HG03520 (cell line): ENCODE data around the gene XYLT1.
"Not testable (repeated sequence)": the region's sequence is repeated elsewhere in the genome, so short reads cannot be mapped to it uniquely, and the experiment has no call there.

ENCODE experiments used
- ATAC-seq: cut with Tn5 transposase; IDR thresholded peaks from one replicate; pipeline ENCODE4 v1.9.1; 2021; ENCODE audit warnings: mild to moderate bottlenecking, moderate library complexity; ENCODE audit not compliant: unreplicated experiment

The XYLT1 gene

DNA sequence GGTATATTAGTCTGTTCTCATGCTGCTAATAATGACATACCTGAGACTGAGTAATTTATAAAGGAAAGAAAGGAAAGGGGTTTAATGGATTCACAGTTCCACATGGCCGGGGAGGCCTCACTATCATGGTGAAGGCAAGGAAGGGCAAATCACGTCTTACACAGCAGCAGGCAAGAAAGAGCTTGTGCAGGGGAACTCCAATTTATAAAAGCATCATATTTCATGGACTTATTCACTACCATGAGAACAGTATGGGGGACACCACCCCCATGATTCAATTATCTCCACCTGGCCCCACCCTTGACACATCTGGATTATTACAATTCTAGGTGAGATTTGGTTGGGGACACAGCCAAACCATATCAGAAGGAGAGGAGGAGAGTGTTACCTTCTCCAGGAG is 17.7 kb upstream of the XYLT1 start:
- no peak for ATAC-seq

DNA sequence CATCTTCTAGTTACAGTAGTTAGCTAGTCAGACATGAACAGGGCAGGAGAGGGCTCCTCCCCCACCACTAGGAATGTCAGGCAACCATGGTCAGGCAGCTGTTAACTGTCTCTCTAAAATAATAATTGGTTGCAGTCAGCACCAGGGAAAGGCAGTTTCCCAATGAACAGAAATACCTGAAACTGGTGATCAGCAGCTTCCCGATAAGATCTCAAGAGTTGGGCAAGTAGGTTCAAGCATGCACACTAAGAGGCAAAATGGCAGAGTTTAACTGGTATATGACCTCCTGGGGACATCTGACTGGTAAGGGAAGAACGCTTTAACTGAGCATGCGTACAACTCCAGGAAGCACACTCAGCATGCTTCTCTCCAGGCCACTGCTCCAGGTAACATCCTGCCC is 12.6 kb upstream of the XYLT1 start:
- ATAC-seq: no peak

DNA sequence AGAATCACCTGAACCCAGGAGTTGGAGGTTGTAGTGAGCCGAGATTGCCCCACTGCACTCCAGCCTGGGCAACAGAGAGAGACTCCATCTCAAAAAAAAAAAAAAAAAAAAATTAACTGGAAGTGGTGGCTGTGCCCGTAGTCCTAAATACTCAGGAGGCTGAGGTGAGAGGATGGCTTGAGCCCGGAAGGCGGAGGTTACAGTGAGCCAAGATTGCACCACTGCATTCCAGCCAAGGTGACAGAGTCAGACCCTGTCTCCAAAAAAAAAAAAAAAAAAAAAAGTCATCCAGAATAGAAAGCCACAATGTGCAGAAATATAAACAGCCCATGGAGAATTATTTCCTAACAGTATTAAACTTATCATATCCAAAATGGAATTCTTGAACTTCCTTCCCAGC is 11.6 kb upstream of the XYLT1 start:
- ATAC-seq: not testable (repeated sequence)

DNA sequence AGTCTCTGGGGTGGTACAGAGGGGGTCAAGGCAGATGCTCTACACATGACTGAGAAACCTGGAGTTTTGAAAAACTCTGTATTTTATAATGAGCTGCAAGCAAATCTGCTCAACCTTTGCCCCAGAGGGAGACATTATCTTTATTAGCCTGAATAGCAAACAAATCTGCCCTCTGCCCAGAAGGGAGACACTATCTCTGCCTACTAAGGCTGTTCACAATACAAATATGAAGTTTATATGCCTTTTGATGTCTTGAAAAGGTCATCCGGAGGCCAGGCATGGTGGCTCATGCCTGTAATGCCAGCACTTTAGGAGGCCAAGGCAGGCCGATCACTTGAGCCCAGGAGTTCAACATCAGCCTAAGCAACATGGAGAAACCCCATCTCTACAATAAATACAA is 11.0 kb upstream of the XYLT1 start:
- ATAC-seq: no peak

DNA sequence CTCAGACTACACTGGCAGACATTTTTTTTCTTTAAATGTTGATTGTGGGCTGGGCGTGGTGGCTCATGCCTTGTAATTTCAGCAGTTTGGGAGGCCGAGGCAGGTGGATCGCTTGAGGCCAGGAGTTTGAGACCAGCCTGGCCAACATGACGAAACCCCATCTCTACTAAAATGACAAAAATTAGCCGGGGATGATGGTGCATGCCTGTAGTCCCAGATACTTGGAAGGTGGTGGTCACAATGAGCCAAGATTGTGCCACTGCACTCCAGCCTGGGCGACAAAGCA is 6.4 kb upstream of the XYLT1 start:
- ATAC-seq: not testable (repeated sequence)

DNA sequence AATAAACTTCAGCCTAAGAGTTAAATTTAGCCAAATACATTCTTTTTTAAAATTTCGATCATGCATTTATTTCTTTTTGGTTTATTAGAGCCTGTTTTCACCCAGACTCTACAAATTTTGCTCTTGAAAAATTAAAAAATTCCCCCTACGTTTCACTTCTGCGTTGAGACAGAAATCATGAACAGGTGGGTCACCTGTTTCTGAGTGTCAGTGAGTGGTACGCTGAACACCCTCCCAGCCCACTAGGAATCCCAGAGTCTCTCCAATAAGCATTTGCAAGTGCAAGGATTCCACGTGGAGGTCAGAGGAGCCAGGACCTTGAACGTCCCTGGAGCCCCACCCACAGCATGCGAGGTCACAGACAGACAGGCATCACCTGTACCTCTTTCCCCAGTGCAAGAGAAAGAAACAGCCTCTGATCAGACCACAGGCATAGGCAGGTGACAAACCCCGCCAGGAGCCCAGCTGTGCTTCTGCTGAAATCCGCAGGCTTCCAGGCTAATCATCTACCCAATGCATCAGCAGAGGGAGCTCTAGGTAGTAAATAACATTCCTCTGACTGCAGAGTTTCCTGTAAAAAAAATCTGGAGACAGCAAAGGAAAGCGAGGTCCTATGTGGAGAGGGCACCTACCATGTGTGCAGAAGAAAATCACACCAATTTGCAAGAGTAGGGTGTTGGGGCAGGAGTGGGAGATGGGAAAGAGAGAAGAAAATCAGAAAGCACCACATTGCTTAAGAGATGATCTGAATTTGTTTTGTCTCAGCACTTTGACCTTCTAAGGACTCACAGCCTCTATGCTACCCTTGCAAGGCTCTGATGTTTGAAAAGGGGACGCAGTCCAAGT is 5.9 kb upstream of the XYLT1 start:
- no peak for ATAC-seq

DNA sequence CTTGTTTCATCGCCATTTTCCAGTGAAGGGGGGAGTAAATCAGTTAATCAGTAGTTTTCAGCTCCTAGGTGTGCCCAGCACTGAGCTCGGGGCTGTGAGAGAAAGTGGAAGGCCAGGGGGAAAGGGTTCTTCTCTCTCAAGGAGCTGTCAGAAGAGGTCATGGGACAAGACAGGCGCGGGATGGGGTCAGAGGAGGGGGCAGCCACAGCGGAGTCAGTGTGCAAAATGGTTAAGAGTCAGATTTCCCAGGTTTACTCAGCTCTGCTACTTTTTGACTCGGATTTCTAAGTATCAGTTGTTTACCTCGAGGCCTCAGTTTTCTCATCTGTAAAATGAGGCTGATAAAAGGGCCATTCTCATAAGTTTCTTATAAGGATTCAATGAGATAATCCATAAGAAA is 4.3 kb upstream of the XYLT1 start:
- ATAC-seq: no peak

DNA sequence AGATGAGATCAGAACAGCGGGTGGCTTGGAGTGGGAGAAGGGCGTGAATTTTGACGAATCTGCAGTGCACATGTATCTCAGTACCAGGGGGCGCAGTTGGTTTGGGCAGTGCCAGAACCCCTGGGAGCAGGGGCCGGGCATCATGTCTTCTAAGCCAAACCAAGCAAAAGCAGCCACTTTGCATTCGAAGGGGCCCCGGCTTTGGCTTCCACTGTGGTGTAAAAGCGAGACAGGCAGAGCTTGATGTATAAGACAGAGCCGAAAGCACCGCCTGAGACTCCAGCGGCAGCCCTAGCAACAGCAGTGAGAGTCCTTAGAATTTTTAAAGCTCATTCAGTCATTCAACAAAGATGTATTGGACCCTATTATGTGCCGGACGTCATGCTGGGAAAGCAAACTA is 3.8 kb upstream of the XYLT1 start:
- no peak for ATAC-seq

DNA sequence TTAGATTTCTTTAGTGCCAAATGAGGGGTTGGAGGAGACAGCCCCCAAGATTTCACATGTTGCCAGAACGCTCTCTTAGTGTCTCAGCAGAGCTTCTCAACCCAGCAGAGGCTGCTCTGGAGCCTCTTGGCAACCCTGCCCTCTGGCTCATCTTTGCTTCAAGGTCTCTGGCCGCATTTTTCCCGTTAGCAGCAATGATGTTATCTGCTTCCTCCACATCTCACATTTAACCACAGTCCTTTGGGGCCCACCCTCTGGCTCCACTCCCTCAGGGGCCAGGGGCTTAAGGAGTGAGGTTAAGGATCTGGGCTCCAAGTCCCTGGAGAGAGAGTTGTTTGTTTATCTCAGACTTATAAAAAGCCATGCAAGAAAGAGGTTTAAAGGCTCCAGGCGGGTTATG is 3.3 kb upstream of the XYLT1 start:
- no peak for ATAC-seq

DNA sequence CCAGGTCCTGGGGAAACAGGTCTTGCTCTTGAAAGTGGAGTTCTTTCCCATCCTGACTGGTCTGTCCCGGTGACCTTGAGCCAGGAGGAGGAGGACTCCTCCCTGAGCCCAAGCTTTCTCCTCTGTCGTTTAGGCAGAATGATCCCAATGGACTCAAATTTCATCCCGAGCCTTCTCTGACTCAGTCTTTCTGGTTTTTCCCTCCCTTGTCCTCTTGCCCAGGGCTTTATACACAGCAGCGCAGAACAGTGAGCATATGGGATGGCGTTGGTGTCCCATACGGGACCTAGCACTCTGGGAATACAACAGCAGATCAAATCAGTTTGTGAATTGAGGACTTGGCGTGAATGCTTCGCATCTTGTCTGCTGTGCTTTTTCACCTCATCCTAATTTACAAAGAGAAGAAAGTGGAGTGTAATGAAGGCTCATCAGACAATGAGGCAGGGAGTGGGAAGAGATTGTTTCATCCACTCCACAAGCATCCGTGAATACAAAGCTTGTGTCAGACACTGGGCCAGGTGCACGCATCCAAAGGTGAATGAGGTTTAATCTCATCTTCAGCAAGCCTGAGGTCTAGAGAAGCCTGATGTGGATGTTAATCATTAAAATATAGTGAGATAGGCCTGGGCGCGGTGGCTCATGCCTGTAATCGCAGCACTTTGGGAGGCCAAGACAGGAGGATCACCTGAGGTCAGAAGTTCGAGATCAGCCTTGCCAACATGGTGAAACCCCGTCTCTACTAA is 1.1 kb upstream of the XYLT1 start:
- no peak for ATAC-seq

DNA sequence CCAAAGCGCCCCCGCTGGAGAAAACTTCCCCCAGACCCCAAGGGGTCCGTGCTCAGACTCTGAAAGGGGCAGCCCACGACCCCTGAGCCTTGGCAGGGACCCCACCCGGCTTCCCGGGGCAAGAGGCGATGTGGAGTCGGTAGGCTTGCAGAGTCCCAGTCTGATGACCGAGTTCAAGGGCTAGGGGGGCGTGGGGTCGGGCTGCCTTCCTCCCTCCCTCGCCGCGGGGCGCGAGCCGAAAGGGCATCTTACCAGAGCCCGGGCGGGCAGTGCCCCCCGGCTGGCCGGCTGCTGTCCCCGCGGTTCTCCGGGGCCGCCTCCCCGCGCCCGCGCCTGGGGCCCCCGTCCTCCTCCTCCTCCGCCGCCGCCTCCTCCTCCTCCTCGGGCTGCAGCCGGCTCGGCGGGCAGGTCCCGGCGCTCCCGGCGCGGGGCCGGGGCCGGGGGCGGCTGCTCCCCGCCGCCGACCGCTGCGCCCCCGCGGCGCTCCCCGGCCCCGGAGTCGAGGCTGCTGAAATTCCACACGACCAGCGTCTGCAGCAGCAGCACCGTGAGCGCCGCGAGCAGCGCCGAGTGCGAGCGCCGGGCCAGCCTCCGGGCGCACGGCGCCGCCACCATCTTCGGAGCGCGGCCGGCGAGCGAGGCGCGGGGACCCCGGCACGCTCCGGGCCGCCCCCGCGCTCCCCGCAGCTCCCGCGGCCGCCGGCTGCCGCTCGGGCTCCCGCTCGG is 415 bp downstream of the XYLT1 start:
- ATAC-seq: no peak

DNA sequence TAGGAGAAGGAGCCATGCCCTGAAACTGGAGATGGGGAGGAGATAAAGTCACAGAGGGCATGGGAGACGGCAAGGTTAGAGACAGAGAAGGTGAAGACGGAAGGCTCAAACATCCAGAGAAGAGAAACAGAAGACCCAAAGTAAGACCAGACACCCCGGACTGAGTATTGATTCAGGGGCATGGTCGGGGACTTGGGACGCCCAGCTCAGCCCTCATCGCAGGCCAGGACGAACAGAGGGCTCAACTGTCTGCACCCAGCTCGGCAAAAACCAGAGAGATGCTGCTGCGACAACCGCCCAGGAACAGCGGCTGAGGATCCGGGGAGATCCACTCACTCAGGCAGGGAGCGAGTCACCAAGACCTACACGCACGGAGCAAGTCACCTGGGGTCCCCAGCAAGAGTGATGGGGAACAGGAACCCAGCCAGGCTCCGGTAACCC is 999 bp downstream of the XYLT1 start:
- no peak for ATAC-seq

DNA sequence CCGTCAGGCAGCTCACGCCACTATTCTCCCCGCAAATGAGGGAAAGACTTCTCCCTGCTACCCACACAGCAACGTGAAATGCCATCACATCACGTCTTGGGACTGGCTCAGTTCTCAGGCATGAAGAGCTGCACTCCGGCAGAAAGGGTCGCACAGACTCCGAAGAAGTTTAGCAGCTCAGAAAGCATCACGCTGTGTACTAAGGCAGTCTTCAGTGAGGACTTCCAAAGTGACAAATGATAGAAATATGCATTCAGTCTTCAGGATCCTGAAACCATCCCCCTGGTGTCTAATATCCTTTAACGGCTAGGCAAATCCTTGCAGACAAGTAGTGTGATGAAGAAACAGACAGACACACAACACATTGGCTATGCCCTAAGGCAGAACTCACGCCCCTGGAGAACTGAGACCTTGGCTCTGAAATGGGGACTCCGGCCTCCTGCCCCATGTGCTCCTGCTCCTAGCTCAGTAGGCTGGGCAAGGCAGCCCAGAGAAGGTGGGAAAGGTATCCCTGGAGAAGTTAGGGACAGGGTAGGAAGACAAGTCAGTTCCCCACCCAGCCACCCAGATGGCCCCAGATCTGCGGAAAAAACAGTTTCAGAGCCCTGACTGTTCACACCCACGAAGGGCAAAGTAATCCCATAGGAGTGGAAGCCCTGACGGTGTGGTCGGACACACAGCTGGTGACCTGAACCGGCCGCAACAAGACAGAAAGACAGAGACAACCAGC is 1.6 kb downstream of the XYLT1 start:
- ATAC-seq: no peak

DNA sequence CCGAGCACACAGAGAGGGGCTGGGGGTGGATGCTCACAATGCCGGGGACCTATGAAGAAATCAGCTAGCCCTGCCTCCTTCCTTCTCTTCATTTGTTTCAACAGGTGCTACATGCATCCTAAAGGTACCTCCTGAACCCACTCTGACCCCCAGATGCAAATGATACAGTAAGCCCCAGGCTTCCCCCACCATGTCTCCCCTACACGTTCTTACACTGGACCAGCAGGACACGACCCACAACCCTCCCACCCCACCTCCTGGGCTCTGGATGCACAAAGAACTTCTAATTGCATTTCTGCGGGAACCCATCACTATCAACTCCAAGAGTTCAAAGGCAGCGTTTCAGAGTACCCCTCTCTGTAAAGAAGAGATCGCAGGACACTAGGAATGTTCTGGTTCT is 2.1 kb downstream of the XYLT1 start:
- no peak for ATAC-seq

DNA sequence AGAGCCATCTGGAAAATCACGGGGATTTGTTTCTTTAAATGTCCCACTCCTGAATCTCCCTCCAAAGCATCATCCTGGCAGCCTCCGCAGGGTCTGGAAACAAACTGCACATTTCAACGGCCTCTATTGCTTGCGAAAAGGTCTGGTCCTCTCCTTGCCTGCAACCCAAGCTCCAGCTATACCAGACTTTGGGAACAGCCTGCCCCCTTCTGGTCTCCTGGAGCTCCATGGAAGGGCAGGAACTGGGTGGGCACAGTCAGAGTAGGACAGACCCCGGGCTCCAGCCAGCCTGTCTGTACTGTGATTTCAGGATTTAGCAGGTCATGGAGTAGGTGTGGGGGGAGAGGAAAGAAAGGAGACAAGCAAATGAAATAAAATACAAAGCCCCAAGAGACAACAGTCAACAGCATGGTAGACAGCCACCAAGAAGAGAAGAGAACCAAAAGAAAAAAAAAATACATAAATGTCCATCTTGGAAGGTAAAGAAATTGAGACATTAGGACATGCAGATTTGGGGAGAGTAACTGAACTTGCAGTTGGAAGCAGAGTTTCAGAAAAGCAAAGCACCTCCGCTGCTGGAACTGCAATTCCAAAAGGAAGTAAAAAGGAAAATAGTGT is 2.7 kb downstream of the XYLT1 start:
- no peak for ATAC-seq

DNA sequence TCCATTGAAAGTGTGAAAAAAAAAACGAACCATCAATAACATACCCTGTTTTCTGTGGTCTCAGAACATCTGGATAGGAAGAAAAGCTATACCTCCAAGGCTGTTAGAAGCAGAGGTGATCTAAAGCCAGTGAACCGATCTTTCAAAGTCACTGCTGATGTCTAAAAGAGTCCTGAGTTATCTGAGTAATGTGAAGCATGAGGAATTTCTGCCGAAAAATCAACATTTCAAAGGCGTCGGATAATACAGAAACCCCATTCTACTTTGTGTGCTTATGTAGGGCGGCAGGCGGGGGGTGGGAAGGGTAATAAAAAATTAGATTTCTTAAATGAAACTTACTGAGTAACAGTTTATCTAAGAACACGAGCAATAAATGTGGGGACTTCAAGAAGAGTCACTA is 3.9 kb downstream of the XYLT1 start:
- ATAC-seq: no peak

DNA sequence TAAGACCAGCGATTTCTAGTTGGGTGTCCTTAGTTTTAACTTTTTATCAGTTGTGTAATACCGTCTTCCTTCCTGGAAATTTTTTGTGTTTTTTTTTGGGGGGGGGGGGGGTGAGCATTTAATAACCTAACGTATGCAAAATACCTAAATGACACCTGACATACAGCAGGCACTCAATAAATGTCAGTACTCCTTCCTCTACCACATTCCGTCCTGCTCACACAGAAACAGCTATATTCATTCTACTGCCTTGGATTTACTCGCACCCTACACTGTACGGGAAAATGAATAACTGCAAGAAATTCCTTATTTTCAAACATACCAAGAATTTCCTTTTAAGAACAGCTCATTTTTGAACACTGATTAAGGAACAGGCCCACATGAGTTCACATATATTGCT is 5.3 kb downstream of the XYLT1 start:
- ATAC-seq: no peak

DNA sequence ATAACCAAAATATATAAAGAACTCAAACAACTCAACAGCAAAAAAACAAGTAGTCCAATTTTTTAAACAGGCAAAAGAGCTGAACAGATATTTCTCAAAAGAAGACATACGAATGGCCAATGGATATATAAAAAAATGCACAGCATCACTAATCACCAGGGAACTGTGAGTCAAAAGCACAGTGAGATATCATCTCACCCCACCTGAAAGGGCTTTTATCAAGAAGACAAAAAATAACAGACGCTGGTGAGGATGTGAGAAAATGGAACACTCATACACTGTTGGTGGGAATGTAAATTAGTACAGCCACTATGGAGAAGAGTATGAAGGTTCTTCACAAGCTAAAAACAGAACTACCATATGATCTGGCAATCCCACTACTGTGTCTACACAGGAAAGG is 7.4 kb downstream of the XYLT1 start:
- ATAC-seq: no peak

DNA sequence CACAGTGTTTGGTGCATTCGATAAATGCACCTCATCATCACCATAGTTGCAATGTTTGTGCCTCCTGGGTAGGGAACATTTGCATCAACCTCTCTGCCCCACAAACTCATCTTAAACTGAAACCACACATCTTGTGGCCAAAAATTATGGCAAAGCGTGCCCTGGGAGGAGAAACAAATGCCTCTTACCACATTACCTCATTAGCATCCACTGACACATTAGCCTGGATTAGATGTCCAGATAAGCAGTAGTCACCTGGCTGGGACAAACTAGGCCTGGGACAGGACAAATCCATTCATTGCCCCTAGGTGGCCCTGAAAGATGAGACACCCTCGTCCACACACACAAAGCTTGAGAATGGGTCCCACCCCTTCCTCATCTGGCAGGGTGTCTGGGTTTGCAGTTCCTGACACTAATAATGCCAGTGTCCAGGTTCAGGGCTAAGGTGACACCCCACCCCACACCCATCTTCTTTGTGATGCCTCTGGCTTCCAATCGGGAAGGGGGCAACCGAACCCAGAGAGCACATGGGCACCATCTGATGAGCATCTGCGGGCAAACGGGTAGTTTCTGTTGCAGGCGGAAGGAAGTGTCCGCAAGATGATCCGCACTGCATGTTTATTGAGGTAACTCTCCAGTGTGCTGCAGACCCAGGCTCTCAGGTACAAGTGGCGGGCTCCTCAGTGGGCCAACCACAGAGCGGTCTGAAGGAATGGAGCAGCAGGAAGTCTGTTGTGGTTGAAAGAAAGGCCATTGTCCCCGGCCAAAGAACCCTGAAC is 8.6 kb downstream of the XYLT1 start:
- ATAC-seq: no peak

DNA sequence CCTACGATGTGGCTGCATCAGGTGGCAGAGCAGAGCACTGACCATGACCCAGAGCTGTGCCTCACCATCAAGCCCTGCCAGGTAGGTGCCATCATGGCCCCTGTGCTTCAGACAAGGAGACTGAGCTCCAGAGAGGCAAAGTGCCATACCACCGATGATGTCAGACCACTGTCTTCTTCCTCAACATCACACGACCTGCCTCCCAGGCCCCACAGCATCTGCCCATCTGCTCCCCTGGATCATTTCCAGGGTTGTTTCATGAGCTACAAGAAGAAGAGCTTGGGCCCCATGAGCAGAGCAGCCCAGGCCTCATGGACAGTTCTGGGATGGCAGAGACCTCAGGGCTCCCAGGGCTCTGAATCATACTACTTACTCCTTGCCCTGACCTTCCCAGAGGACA is 9.9 kb downstream of the XYLT1 start:
- no peak for ATAC-seq
